SK-N-SH (cell line): ENCODE measurements around the gene DNAJA2. TPM values are rescaled to one million over a fixed set of nuclear protein-coding genes. Genes with fewer than 3 reads are reported as not detected.

Experiments
- CTCF ChIA-PET: fragments of 300-600, 350-600 bp; formaldehyde crosslinking; extraction: SDS; loops from one replicate; lab custom pipeline; 2021; lab: Yijun Ruan, JAX
- POLR2A ChIA-PET: fragments of 350-600 bp; sonication (Branson Sonifier 250); formaldehyde crosslinking; extraction: SDS; loops from one replicate; lab custom pipeline; 2020; ENCODE audit warnings: antibody characterized with exemption, inconsistent platforms; lab: Yijun Ruan, JAX
- DNase-seq: peaks from one replicate; pipeline ENCODE4 v3.0.0; 2012
- H2AFZ ChIP-seq: fragments of 200-600 bp; sonication (generic); 2 replicates; pipeline ENCODE4 v1.8.1; 2016; ENCODE audit warnings: antibody characterized with exemption, mild to moderate bottlenecking, low read depth
- H3F3A ChIP-seq: fragments of 200-600 bp; sonication (generic); replicated peaks from 2 replicates; pipeline ENCODE3; 2016; ENCODE audit warnings: antibody characterized with exemption, mild to moderate bottlenecking; ENCODE audit not compliant: insufficient read depth
- H3K27ac ChIP-seq, 2 experiments: fragments of 200-500 bp in 1 of 2; fragments of 200-600 bp in 1 of 2; sonication (Bioruptor generic) in 1 of 2; sonication (generic), shearing (Covaris generic) in 1 of 2; 2 replicates each; pipeline versions ENCODE4 v1.5.1 to v1.6.1; 2014 to 2016; ENCODE audit warnings: low read depth in 2 of 2, inconsistent platforms in 1 of 2, low read length in 1 of 2, mild to moderate bottlenecking in 1 of 2, mixed read lengths in 1 of 2
- H3K27me3 ChIP-seq: fragments of 200-600 bp; sonication (generic), shearing (Covaris generic); 2 replicates; pipeline ENCODE4 v1.6.1; 2016; ENCODE audit warnings: mixed run types; ENCODE audit not compliant: insufficient read depth
- H3K36me3 ChIP-seq, 2 experiments: fragments of 200-500 bp in 1 of 2; fragments of 200-600 bp in 1 of 2; sonication (Bioruptor generic) in 1 of 2; sonication (generic) in 1 of 2; replicated peaks in 1 of 2; 2 replicates each; pipeline versions ENCODE3 to v1.5.1; 2014 to 2016; ENCODE audit warnings: low read length in 1 of 2, mild to moderate bottlenecking in 1 of 2; ENCODE audit not compliant: insufficient read depth in 2 of 2, control insufficient read depth in 1 of 2
- H3K4me1 ChIP-seq, 2 experiments: fragments of 200-500 bp in 1 of 2; fragments of 200-600 bp in 1 of 2; sonication (Bioruptor generic) in 1 of 2; sonication (generic), shearing (Covaris generic) in 1 of 2; 2 replicates each; pipeline versions ENCODE4 v1.5.1 to v1.6.1; 2014 to 2016; ENCODE audit warnings: low read depth in 1 of 2, low read length in 1 of 2, mixed run types in 1 of 2; ENCODE audit not compliant: insufficient read depth in 2 of 2, control insufficient read depth in 1 of 2
- H3K4me2 ChIP-seq: fragments of 200-600 bp; sonication (generic), shearing (Covaris generic); 2 replicates; pipeline ENCODE4 v1.6.1; 2017; ENCODE audit warnings: mixed run types
- H3K4me3 ChIP-seq, 2 experiments: fragments of 200-500 bp in 1 of 2; fragments of 200-600 bp in 1 of 2; sonication (Bioruptor generic) in 1 of 2; sonication (generic), shearing (Covaris generic) in 1 of 2; 2 replicates each; pipeline versions ENCODE4 v1.5.1 to v1.8.1; 2014 to 2016; ENCODE audit warnings: low read depth in 2 of 2, inconsistent platforms in 1 of 2, low read length in 1 of 2, mild to moderate bottlenecking in 1 of 2, mixed read lengths in 1 of 2, moderate library complexity in 1 of 2
- H3K79me2 ChIP-seq: fragments of 200-600 bp; sonication (generic); 2 replicates; pipeline ENCODE4 v1.8.1; 2017; ENCODE audit warnings: mild to moderate bottlenecking; ENCODE audit not compliant: insufficient read depth
- H3K9ac ChIP-seq: fragments of 200-600 bp; sonication (generic); 2 replicates; pipeline ENCODE4 v1.6.1; 2017; ENCODE audit warnings: mixed run types
- H3K9me2 ChIP-seq: fragments of 200-600 bp; sonication (generic); 2 replicates; pipeline ENCODE4 v1.6.1; 2017; ENCODE audit warnings: mixed run types
- H3K9me3 ChIP-seq: fragments of 200-600 bp; sonication (generic); 2 replicates; pipeline ENCODE4 v1.6.1; 2017; ENCODE audit warnings: mixed run types, mild to moderate bottlenecking, moderate library complexity
- H4K20me1 ChIP-seq: fragments of 200-600 bp; sonication (generic); 2 replicates; pipeline ENCODE4 v1.6.1; 2017; ENCODE audit warnings: mild to moderate bottlenecking, mixed run types; ENCODE audit not compliant: insufficient read depth
- CHD2 ChIP-seq: fragments of 150-350 bp; IDR thresholded peaks from 2 replicates; pipeline ENCODE4 v1.6.1; 2018; ENCODE audit warnings: low read length; ENCODE audit not compliant: partially characterized antibody
- EZH2phosphoT487 ChIP-seq: fragments of 200-600 bp; sonication (generic); IDR thresholded peaks from 2 replicates; pipeline ENCODE4 v1.6.1; 2017; ENCODE audit warnings: low read depth, mixed run types, mild to moderate bottlenecking, antibody characterized with exemption, moderate library complexity, borderline replicate concordance
- FOXJ3 ChIP-seq: sonication (generic); formaldehyde crosslinking; IDR thresholded peaks from 2 replicates; pipeline ENCODE4 v1.5.1; 2020; ENCODE audit warnings: mild to moderate bottlenecking, missing genetic modification reagents
- FOXM1 ChIP-seq: IDR thresholded peaks from 2 replicates; pipeline ENCODE4 v1.4.0; 2012; ENCODE audit warnings: low read depth, mild to moderate bottlenecking
- MEF2A ChIP-seq: IDR thresholded peaks from 2 replicates; pipeline ENCODE4 v1.4.0; 2012; ENCODE audit warnings: low read depth, borderline replicate concordance
- NRF1 ChIP-seq: IDR thresholded peaks from 2 replicates; pipeline ENCODE4 v1.6.1; 2012; ENCODE audit warnings: low read depth, mild to moderate bottlenecking, low read length
- RCOR1 ChIP-seq: fragments of 150-350 bp; IDR thresholded peaks from 2 replicates; pipeline ENCODE4 v1.6.1; 2017; ENCODE audit warnings: antibody characterized with exemption, low read length
- RXRA ChIP-seq: IDR thresholded peaks from 2 replicates; pipeline ENCODE4 v1.4.0; 2012; ENCODE audit warnings: low read depth, mild to moderate bottlenecking, borderline replicate concordance
- SIN3A ChIP-seq: IDR thresholded peaks from 2 replicates; pipeline ENCODE4 v1.6.1; 2012; ENCODE audit warnings: low read depth, mild to moderate bottlenecking, low read length, moderate library complexity, borderline replicate concordance
- TAF1 ChIP-seq: IDR thresholded peaks from 2 replicates; pipeline ENCODE4 v1.6.1; 2012; ENCODE audit warnings: low read depth, mild to moderate bottlenecking, low read length, moderate library complexity, borderline replicate concordance
- TEAD4 ChIP-seq: IDR thresholded peaks from 2 replicates; pipeline ENCODE4 v1.4.0; 2012; ENCODE audit warnings: mild to moderate bottlenecking, borderline replicate concordance; ENCODE audit not compliant: insufficient read depth
- WGBS: methylation state at CpG from one replicate; pipeline ENCODE4 v1.1.6; 2017; ENCODE audit warnings: low lambda C conversion rate; 5-methylcytosine and 5-hydroxymethylcytosine counted together
- polyA plus RNA-seq, 3 experiments: library from polyadenylated mRNA; depleted of rRNA; stranded (reverse); fragments of >200 nt; gene quantifications; 2 replicates each; pipeline ENCODE4 v1.2.3, GENCODE V29; 2012
- TF ChIP-seq, protein P1 (sequence below): IDR thresholded peaks from 2 replicates; pipeline ENCODE4; 2012
- TF ChIP-seq, protein P2 (sequence below): IDR thresholded peaks from 2 replicates; pipeline ENCODE4 v1.6.1; 2012; ENCODE audit warnings: mild to moderate bottlenecking, low read depth, low read length, moderate library complexity
- TF ChIP-seq, protein P3 (sequence below): IDR thresholded peaks from 2 replicates; pipeline ENCODE4 v1.4.0; 2012; ENCODE audit warnings: low read depth, borderline replicate concordance
- TF ChIP-seq, protein P4 (sequence below): fragments of 150-350 bp; IDR thresholded peaks from 2 replicates; pipeline ENCODE4 v1.6.1; 2017; ENCODE audit warnings: antibody characterized with exemption, low read length, low read depth, borderline replicate concordance
- TF ChIP-seq, protein P5 (sequence below): fragments of 200-600 bp; sonication (generic); IDR thresholded peaks from 2 replicates; pipeline ENCODE4 v1.6.1; 2017; ENCODE audit warnings: antibody characterized with exemption, mild to moderate bottlenecking, moderate library complexity

DNAJA2 gene
- polyA plus RNA-seq, 1 of the 3 experiments (the other 2 are of a cell fraction): 9.7 TPM

DNA sequence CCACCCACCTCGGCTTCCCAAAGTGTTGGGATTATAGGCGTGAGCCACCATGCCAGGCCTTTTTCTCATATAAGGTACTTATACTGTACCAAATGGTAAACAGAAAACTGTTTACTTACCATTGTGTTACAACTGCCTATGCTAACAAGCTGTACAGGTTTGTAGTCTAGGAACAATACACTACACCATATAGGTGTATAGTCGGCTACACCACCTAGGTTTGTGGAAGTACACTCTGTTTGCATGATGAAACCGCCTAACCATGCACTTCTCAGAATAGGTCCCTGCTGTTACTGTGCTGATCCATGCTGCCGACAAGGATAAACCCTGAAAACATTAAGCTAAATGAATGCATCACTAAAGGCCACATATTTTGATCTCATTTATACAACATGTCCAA is 18.9 kb downstream of the DNAJA2 start:
- 95% methylated on average over 5 of the region's 5 CpGs for WGBS
- no peak overlapping the region for H3K4me3 ChIP-seq
- peaks cover 5% of the 10 kb centered on the region; the same call in 1 of the 2 replicates for H4K20me1 ChIP-seq
- peaks cover 41 to 50% of the 10 kb centered on the region in 2 experiments for H3K36me3 ChIP-seq
- H3K9me3 ChIP-seq: no peaks in the 10 kb centered on the region
- H3K79me2 ChIP-seq: peaks cover 6% of the 10 kb centered on the region; the same call in 1 of the 2 replicates
- no peaks in the 10 kb centered on the region for H3K9me2 ChIP-seq
- H3K27ac ChIP-seq: no peak overlapping the region
- CTCF ChIA-PET: interaction anchor here (1.0 kb wide), 1 partner anchor 101 kb away, joined by 3 read pairs; no protein-coding TSS in a partner anchor
- H3K27me3 ChIP-seq: no peaks in the 10 kb centered on the region
- peaks cover 18% of the 10 kb centered on the region for H3F3A ChIP-seq
- no peak for DNase-seq
- no peak overlapping the region for H2AFZ ChIP-seq
- POLR2A ChIA-PET: no interaction called here
- no peaks in the 10 kb centered on the region for H3K4me1 ChIP-seq
- no peak for TF ChIP-seq RCOR1
- no peak for TF ChIP-seq NRF1
- TF ChIP-seq, protein P1, sequence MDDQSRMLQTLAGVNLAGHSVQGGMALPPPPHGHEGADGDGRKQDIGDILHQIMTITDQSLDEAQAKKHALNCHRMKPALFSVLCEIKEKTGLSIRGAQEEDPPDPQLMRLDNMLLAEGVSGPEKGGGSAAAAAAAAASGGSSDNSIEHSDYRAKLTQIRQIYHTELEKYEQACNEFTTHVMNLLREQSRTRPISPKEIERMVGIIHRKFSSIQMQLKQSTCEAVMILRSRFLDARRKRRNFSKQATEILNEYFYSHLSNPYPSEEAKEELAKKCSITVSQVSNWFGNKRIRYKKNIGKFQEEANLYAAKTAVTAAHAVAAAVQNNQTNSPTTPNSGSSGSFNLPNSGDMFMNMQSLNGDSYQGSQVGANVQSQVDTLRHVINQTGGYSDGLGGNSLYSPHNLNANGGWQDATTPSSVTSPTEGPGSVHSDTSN: no peak
- TF ChIP-seq, all 33 proteins: peak for 0
- Histone ChIP-seq H3K9ac (no peak overlapping the region), H3K4me2 (no peak overlapping the region)

DNA sequence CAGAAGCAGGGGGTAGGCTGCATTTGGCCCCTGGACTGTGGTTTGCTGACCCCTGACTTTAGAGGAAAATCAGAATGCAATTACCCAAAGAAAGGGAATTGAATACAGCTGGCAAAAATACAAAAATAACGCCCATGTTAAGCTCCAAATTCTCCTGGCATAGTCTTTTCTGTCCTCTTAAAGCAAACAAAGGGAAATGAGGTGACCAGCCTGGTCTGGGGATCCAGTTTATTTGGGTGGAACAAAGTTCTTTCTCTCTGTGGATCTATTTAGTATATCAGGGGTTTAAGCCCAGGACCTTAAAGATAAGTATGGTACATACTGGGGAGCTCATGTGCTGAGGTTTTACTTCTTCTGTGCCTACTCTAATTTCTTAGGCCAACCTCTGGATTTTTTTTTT is 23.5 kb downstream of the DNAJA2 start:
- no peaks in the 10 kb centered on the region for H4K20me1 ChIP-seq
- H3K27ac ChIP-seq: no peak overlapping the region
- no peaks in the 10 kb centered on the region for H3K79me2 ChIP-seq
- no peak for TF ChIP-seq TEAD4
- no peak for TF ChIP-seq MEF2A
- TF ChIP-seq RCOR1: no peak
- TF ChIP-seq, protein P2, sequence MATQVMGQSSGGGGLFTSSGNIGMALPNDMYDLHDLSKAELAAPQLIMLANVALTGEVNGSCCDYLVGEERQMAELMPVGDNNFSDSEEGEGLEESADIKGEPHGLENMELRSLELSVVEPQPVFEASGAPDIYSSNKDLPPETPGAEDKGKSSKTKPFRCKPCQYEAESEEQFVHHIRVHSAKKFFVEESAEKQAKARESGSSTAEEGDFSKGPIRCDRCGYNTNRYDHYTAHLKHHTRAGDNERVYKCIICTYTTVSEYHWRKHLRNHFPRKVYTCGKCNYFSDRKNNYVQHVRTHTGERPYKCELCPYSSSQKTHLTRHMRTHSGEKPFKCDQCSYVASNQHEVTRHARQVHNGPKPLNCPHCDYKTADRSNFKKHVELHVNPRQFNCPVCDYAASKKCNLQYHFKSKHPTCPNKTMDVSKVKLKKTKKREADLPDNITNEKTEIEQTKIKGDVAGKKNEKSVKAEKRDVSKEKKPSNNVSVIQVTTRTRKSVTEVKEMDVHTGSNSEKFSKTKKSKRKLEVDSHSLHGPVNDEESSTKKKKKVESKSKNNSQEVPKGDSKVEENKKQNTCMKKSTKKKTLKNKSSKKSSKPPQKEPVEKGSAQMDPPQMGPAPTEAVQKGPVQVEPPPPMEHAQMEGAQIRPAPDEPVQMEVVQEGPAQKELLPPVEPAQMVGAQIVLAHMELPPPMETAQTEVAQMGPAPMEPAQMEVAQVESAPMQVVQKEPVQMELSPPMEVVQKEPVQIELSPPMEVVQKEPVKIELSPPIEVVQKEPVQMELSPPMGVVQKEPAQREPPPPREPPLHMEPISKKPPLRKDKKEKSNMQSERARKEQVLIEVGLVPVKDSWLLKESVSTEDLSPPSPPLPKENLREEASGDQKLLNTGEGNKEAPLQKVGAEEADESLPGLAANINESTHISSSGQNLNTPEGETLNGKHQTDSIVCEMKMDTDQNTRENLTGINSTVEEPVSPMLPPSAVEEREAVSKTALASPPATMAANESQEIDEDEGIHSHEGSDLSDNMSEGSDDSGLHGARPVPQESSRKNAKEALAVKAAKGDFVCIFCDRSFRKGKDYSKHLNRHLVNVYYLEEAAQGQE: no peak
- no peak for TF ChIP-seq FOXM1
- TF ChIP-seq, protein P3, sequence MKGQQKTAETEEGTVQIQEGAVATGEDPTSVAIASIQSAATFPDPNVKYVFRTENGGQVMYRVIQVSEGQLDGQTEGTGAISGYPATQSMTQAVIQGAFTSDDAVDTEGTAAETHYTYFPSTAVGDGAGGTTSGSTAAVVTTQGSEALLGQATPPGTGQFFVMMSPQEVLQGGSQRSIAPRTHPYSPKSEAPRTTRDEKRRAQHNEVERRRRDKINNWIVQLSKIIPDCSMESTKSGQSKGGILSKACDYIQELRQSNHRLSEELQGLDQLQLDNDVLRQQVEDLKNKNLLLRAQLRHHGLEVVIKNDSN: no peak
- no peak for TF ChIP-seq FOXJ3 (CRISPR knock-in tag)
- no peak for TF ChIP-seq TAF1
- TF ChIP-seq CHD2: no peak
- TF ChIP-seq, protein P4, sequence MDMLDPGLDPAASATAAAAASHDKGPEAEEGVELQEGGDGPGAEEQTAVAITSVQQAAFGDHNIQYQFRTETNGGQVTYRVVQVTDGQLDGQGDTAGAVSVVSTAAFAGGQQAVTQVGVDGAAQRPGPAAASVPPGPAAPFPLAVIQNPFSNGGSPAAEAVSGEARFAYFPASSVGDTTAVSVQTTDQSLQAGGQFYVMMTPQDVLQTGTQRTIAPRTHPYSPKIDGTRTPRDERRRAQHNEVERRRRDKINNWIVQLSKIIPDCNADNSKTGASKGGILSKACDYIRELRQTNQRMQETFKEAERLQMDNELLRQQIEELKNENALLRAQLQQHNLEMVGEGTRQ: no peak
- no peak for TF ChIP-seq EZH2phosphoT487
- no peak for TF ChIP-seq SIN3A
- TF ChIP-seq, protein P5, sequence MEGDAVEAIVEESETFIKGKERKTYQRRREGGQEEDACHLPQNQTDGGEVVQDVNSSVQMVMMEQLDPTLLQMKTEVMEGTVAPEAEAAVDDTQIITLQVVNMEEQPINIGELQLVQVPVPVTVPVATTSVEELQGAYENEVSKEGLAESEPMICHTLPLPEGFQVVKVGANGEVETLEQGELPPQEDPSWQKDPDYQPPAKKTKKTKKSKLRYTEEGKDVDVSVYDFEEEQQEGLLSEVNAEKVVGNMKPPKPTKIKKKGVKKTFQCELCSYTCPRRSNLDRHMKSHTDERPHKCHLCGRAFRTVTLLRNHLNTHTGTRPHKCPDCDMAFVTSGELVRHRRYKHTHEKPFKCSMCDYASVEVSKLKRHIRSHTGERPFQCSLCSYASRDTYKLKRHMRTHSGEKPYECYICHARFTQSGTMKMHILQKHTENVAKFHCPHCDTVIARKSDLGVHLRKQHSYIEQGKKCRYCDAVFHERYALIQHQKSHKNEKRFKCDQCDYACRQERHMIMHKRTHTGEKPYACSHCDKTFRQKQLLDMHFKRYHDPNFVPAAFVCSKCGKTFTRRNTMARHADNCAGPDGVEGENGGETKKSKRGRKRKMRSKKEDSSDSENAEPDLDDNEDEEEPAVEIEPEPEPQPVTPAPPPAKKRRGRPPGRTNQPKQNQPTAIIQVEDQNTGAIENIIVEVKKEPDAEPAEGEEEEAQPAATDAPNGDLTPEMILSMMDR: no peak
- TF ChIP-seq RXRA: no peak
- WGBS: 71% methylated on average over 1 of the region's 1 CpG
- no peak overlapping the region for H3K9ac ChIP-seq
- ChIA-PET POLR2A (no interaction called here), CTCF (interaction anchor here (1.0 to 1.1 kb wide), 2 partner anchors 88 to 1215 kb away, joined by 3 to 4 read pairs; no protein-coding TSS in a partner anchor)
- H2AFZ ChIP-seq: no peak overlapping the region
- no peak overlapping the region for H3K4me2 ChIP-seq
- H3K27me3 ChIP-seq: no peaks in the 10 kb centered on the region
- H3K4me3 ChIP-seq: no peak overlapping the region
- H3K36me3 ChIP-seq: peaks cover 3 to 11% of the 10 kb centered on the region in 2 experiments
- H3K4me1 ChIP-seq: no peaks in the 10 kb centered on the region
- H3K9me2 ChIP-seq: no peaks in the 10 kb centered on the region
- no peaks in the 10 kb centered on the region for H3F3A ChIP-seq
- no peak for DNase-seq
- no peaks in the 10 kb centered on the region for H3K9me3 ChIP-seq
